ENCODE data around the gene PCSK4. TPM values are rescaled to one million over a fixed set of nuclear protein-coding genes. Genes with fewer than 3 reads are reported as not detected.

PCSK4 gene
- total and polyA plus RNA-seq, 7 donors, result 0.99 to 5.0 (median 3.1) TPM; not detected in 1

GRCh38 chr19:1509602-1510441, 19.7 kb upstream of the PCSK4 start:
- intact Hi-C loops (cut with DNase I), result loop anchor here (5.0 kb wide), 1 partner anchor 63 kb away; no protein-coding TSS in a partner anchor
- no peak for DNase-seq
- Histone ChIP-seq H3K27ac (peak overlapping the region in 1 of 4 donors; percentile 9), H3K27me3 (peaks cover 0 to 36% (median 30%) of the 10 kb centered on the region in 3 donors), H3K9me3 (peaks cover 0 to 4% (median 0%) of the 10 kb centered on the region in 4 donors), H3K4me1 (peaks cover 0 to 33% (median 28%) of the 10 kb centered on the region in 4 donors), H3K4me3 (no peak overlapping the region), H3K36me3 (no peaks in the 10 kb centered on the region)
- WGBS, 2 donors, result 49 to 56% methylated on average over 11 of the region's 11 CpGs
- no peak for TF ChIP-seq POLR2AphosphoS5 (IDR thresholded peaks at IDR 0.05)
- no peak for TF ChIP-seq EP300 (IDR thresholded peaks at IDR 0.05)
- TF ChIP-seq POLR2A (IDR thresholded peaks at IDR 0.05), result no peak
- TF ChIP-seq CTCF (IDR thresholded peaks at IDR 0.05), result no peak

- intact Hi-C loops (cut with DNase I), result loop anchor here (5.0 kb wide), 1 partner anchor 61 kb away; no protein-coding TSS in a partner anchor
- Histone ChIP-seq H3K27me3 (peaks cover 2 to 36% (median 31%) of the 10 kb centered on the region in 3 donors), H3K27ac (peak overlapping the region; percentile 70 to 89 (median 82)), H3K36me3 (no peaks in the 10 kb centered on the region), H3K4me1 (peaks cover 0 to 34% (median 27%) of the 10 kb centered on the region in 4 donors), H3K4me3 (peak overlapping the region in 3 of 4 donors; percentile 36 to 47 (median 44)), H3K9me3 (peaks cover 0 to 4% (median 0%) of the 10 kb centered on the region in 4 donors)
- WGBS, 2 donors, result 36 to 43% methylated on average over 12 of the region's 12 CpGs
- DNase-seq, result no peak
- TF ChIP-seq POLR2A (IDR thresholded peaks at IDR 0.05) (no peak), CTCF (IDR thresholded peaks at IDR 0.05) (no peak), EP300 (IDR thresholded peaks at IDR 0.05) (no peak), POLR2AphosphoS5 (IDR thresholded peaks at IDR 0.05) (no peak)
These were observed 18.3 kb upstream of the PCSK4 start for GRCh38 chr19:1508507-1508856.

GRCh38 chr19:1507763-1508506, 17.8 kb upstream of the PCSK4 start:
- Histone ChIP-seq H3K27me3 (peaks cover 8 to 36% (median 33%) of the 10 kb centered on the region in 3 donors), H3K9me3 (peaks cover 0 to 4% (median 0%) of the 10 kb centered on the region in 4 donors), H3K4me1 (peaks cover 0 to 35% (median 27%) of the 10 kb centered on the region in 4 donors), H3K36me3 (no peaks in the 10 kb centered on the region), H3K27ac (peak overlapping the region; percentile 70 to 89 (median 82)), H3K4me3 (peak overlapping the region; percentile 20 to 47 (median 40))
- DNase-seq, result peak; percentile 97
- TF ChIP-seq POLR2A (IDR thresholded peaks at IDR 0.05) (no peak), EP300 (IDR thresholded peaks at IDR 0.05) (peak in 1 of 4 donors; percentile 76), POLR2AphosphoS5 (IDR thresholded peaks at IDR 0.05) (peak in 2 of 4 donors; percentile 41 to 66), CTCF (IDR thresholded peaks at IDR 0.05) (no peak)
- WGBS, 2 donors, result 2 to 3% methylated on average over 46 of the region's 46 CpGs
- intact Hi-C loops (cut with DNase I), result loop anchor here (5.0 kb wide), 1 partner anchor 61 kb away; no protein-coding TSS in a partner anchor

- Histone ChIP-seq H3K9me3 (peaks cover 0 to 4% (median 0%) of the 10 kb centered on the region in 4 donors), H3K27me3 (peaks cover 8 to 36% (median 33%) of the 10 kb centered on the region in 3 donors), H3K36me3 (no peaks in the 10 kb centered on the region), H3K4me3 (peak overlapping the region in 2 of 4 donors; percentile 36 to 47), H3K27ac (peak overlapping the region; percentile 70 to 89 (median 82)), H3K4me1 (peaks cover 0 to 31% (median 23%) of the 10 kb centered on the region in 4 donors)
- TF ChIP-seq CTCF (IDR thresholded peaks at IDR 0.05) (no peak), POLR2AphosphoS5 (IDR thresholded peaks at IDR 0.05) (no peak), EP300 (IDR thresholded peaks at IDR 0.05) (no peak), POLR2A (IDR thresholded peaks at IDR 0.05) (no peak)
- intact Hi-C loops (cut with DNase I), result loop anchor here (5.0 kb wide), 1 partner anchor 60 kb away; no protein-coding TSS in a partner anchor
- 75% methylated on average over 23 of the region's 23 CpGs for WGBS, 2 donors
- peak; percentile 69 for DNase-seq
These were observed 17.1 kb upstream of the PCSK4 start for GRCh38 chr19:1507192-1507660.

All from sigmoid colon (tissue), 7 donors.